ENCODE data around the gene CEP112. TPM values are rescaled to one million over a fixed set of nuclear protein-coding genes. Genes with fewer than 3 reads are reported as not detected.

The CEP112 gene
- total and polyA plus RNA-seq, 2 of the 8 experiments (the other 6 are each of a cell fraction or from before 2014, with no cell fraction given), result 0.62 to 3.1 TPM

DNA sequence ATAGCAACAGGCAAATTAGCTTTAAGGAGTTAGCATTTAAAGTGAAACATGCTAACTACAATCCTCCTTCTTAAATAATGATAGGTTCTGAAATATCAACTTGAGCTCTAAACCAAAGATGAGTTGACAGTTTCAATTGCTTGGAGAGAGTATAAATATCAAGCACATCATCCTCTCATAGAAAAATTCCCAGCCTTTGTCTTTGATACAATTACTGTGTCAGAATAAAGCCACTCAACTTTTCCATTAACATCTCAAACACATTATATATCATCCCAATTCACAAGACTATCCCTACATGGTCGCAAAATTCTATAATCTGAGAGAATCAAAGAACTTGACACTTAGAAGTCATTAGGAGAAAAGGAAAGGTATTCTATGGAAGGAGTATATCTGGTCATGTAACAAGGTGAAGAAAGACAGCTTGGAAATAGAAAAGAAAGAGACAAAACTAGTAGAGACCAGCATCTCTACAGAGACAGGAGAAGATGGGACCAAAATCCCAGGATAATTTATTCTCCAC, 189.8 kb downstream of the CEP112 start (continued):
- TF ChIP-seq, protein P1, sequence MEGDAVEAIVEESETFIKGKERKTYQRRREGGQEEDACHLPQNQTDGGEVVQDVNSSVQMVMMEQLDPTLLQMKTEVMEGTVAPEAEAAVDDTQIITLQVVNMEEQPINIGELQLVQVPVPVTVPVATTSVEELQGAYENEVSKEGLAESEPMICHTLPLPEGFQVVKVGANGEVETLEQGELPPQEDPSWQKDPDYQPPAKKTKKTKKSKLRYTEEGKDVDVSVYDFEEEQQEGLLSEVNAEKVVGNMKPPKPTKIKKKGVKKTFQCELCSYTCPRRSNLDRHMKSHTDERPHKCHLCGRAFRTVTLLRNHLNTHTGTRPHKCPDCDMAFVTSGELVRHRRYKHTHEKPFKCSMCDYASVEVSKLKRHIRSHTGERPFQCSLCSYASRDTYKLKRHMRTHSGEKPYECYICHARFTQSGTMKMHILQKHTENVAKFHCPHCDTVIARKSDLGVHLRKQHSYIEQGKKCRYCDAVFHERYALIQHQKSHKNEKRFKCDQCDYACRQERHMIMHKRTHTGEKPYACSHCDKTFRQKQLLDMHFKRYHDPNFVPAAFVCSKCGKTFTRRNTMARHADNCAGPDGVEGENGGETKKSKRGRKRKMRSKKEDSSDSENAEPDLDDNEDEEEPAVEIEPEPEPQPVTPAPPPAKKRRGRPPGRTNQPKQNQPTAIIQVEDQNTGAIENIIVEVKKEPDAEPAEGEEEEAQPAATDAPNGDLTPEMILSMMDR (IDR thresholded peaks at IDR 0.05; ENCODE audit: control extremely low read depth in 1 of 3, insufficient read depth in 1 of 3, low read depth in 1 of 3, low read length in 3 of 3), result no peak

Data from H1 (cell line).